Activated CD4-positive, CD25-positive, alpha-beta regulatory T cell (primary cell): ENCODE data around the gene RSPH9.

ENCODE experiments used
- DNase-seq, 4 experiments: peaks; one replicate each; lab custom pipeline; 2025; lab: John Stamatoyannopoulos, UW

RSPH9 gene, protein sequence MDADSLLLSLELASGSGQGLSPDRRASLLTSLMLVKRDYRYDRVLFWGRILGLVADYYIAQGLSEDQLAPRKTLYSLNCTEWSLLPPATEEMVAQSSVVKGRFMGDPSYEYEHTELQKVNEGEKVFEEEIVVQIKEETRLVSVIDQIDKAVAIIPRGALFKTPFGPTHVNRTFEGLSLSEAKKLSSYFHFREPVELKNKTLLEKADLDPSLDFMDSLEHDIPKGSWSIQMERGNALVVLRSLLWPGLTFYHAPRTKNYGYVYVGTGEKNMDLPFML

GRCh38 chr6:43644940-43645612 is at the start of gene RSPH9:
TSS of gene RSPH9 (plus strand) at chr6:43645036. CDS start at chr6:43645099, 63 bp downstream.
- DNase-seq, result peak in 3 of 4 experiments; percentile 39 to 44 (median 43)

DNA sequence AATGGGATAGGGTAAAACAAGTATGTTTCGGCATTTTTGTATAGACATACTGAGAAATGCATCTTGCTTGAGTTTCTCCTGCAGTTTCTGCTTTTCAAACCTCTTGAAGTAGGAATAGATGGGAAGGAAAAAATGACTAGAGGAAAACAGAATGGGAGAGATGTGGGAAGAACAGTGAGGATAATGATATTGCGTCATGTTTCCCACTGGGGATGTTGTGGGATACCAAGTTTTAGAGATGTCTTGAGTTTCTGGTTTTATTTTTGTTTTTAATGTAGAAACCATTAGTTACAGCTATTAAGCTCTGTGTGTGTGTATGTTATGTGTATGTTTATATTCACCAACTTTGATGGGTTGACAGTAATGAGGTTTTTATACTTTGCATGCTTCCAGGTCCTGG is 44.2 kb upstream of the RSPH9 start:
- DNase-seq, result no peak

DNA sequence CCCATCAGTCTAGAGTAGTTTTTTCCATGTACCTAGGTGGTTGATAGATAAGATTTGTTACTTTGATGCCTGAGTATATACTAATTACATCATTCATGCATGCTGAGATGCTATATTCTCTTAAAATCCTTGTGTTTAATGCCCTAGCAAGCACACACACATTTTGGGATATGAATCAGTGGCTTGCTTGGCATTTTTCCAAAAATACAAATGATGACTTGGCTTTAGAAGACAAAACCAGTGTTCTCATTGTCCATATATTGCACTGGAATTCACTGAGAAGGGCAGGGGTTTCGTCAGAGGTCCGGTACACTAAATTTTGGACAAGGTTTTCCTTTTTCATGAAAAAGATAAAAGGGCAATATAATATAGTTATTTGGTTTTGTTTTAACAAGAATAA is 40.7 kb upstream of the RSPH9 start:
- DNase-seq, result no peak

DNA sequence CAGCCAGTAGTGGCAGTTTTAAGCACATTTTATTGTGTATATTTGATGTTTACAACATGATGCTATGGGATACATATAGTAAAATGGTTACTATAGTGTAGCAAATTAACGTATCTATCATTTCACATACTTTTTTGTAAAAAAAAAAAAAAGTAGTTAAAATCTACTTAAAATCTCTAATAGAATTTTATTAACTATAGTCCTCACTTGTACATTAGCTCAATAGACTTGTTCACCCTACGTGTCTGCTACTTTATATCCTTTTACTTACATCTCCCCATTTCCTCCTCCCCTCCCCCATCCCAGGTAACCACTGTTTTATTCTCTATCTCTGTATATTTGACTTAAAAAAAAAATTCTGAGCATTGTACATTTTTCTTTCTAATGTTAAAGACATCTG is 38.8 kb upstream of the RSPH9 start:
- DNase-seq, result no peak

DNA sequence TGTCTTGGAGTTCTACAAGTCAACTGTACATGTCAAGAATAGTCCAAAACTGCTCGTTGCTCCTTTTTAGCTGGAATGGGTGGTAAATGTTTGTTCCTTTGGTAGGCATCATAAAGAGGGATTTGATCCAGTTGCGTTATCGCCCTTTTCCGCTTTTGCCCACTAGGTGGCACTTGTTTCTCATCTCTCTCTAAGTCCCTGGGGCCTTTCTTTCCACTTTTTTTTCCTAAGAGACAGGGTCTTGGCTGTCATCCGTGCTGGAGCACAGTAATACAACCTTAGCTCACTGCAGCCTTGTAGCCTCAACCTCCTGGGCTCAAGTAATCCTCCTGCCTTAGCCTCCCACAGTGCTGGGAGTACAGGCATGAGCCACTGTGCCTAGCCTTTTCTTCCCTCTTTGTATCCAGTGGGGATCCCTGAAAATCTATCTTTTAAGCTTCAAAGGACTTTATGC is 36.5 kb upstream of the RSPH9 start:
- peak; percentile 16 to 29 (median 22) for DNase-seq

DNA sequence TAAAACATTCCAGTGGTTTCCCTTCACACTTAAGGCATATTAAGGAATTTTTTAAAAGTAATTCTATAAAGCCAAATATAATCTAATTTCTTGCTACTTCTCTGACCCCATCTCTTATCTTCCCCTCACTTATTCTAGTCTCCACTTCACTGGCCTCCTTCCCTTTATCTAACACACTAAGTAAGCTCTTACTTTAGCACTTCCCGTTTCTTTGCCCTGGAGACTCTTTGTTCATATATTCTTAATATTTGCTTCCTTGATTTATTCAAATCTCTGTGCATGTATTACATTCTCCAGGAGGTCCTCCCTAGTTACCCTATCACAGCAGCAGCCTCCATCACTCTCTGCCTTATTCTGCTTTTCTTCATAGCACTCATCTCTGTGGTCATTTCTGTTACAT is 36.0 kb upstream of the RSPH9 start:
- DNase-seq, result no peak

DNA sequence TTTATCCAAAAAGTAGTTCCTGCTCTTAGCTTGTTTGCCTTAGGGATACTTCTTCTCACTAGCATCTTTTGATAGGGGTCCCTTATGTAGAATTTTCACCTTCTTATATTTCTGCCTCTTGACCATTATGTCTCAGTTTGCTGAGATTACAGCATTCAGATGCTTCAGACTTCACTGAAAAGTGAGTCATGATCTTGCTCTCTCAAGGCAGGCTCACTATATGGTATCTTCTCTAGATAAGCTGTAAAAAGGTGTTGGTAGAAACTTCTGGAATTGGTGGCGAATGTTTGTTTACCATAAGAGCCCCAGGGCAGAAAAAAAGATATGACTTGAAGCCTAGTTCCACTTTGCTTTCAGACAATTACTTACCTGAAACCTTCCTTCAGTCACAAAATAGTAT is 35.4 kb upstream of the RSPH9 start:
- DNase-seq, result no peak

- DNase-seq, result no peak
Observed at GRCh38 chr6:43610431-43610830, 34.4 kb upstream of the RSPH9 start.

DNA sequence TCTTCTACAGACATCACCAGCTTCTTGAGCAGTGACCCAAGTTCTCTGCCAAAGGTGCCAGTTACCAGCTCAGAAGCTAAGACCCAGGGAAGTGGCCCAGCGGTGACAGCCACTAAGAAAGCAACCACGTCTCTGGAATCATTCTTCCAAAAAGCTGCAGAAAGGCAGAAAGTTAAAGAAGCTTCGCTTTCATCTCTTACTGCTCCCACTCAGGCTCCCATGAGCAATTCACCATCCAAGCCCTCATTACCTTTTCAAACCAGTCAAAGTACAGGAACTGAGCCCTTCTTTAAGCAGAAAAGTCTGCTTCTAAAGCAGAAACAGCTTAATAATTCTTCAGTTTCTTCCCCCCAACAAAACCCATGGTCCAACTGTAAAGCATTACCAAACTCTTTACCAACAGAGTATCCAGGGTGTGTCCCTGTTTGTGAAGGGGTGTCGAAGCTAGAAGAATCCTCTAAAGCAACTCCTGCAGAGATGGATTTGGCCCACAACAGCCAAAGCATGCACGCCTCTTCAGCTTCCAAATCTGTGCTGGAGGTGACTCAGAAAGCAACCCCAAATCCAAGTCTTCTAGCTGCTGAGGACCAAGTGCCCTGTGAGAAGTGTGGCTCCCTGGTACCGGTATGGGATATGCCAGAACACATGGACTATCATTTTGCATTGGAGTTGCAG is 31.0 kb upstream of the RSPH9 start:
- DNase-seq, result no peak

- no peak for DNase-seq
Observed at GRCh38 chr6:43614396-43614730, 30.5 kb upstream of the RSPH9 start.

GRCh38 chr6:43616725-43617472 is 27.9 kb upstream of the RSPH9 start:
- DNase-seq, result no peak

DNA sequence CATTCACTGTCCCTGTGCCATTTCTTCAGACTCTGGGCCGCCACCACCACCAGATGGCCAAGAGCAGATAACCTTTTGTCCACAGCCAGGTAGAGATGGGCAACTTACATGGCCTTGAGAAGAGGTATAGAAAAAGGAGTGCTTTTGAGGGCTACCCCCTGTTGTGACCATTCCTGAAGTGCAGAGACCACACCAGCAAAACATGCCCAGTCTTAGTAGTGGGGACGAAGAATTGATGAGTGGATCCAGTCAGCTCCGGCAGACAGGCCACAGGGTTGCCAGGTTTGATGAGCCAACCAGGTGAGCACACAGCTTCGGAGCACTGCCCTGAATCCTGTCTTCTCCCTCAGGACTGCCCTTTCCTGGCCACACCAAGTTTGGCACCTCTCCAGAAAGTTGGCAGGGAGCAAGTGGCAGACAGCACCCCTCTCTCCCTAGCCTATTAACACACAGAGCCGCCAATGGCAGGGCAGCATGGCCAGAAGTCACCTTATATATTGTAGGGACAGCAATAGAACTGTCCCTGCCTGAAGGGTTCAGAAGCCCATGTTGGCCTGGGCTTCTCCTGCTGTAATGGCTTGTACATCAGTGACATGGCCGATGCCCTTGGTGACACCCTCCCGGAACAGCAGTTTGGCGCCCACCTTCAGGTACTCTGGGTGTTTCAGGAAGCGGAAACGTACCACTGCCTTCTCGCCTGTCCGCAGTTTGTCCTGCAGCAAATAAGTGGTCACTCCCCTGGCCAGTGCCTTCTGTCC is 23.6 kb upstream of the RSPH9 start:
- no peak for DNase-seq

GRCh38 chr6:43621836-43622180 is 23.0 kb upstream of the RSPH9 start:
- no peak for DNase-seq

DNA sequence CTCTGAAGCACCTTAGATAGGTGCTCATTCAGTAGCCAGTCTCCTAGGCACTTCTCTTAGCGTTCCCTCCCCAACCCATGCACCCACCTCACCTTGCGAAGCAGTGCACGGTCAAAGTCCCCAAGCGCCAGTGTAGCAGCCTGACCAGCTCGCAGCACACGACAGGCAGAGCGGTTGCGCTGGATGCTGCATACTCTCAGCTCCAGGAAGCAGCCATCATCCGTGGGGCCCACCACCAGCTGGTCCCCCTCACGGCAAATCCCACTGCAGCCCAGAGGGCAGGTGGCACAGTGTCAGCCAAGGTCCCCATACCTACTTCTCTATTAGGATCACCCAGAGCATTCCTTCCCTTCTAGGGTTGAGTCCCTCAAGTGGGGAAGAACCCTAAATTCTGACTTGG is 22.3 kb upstream of the RSPH9 start:
- no peak for DNase-seq

DNA sequence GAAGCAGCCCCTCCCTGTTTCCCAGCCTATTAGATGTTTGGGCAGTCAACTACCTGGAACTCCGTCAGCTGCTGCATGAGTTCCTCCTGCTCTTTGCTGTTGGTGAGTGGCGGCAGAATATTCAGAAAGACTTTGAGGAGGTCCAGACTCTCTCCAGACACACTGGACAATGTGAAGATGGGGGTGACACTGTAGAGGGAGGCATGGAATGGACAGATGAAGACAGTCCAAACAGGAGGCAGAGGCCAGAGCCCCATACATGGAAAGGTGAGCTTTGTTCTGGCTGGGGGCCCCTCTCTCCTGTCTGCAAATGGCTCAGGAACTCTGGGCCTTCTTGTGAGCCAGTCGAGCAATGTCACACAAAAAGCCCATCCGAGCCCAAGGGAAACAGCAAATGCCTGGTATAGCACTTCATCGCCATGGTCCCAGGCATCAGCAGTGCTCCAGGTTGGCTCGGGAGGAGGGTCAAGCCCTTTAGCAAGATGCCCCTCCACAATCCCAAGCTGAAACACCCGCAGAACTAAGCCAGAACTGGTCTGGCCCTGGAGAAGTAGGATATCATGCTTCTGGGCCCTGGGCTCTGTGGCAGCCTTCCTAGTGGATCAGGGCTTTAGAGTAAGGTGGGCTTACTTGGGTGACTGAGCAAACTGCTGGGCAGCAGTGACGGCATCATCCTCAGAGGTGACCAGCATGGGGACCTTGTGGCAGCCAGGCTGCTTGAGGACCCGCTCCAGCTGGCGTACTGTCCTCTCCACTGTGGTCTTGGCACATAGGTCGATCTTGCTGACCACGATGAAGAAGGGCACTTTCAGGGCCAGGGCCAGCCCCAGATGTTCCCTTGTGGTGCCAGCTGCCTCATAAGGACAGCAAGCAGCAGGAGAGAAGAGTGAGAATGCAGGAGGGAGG is 20.7 kb upstream of the RSPH9 start:
- no peak for DNase-seq

DNA sequence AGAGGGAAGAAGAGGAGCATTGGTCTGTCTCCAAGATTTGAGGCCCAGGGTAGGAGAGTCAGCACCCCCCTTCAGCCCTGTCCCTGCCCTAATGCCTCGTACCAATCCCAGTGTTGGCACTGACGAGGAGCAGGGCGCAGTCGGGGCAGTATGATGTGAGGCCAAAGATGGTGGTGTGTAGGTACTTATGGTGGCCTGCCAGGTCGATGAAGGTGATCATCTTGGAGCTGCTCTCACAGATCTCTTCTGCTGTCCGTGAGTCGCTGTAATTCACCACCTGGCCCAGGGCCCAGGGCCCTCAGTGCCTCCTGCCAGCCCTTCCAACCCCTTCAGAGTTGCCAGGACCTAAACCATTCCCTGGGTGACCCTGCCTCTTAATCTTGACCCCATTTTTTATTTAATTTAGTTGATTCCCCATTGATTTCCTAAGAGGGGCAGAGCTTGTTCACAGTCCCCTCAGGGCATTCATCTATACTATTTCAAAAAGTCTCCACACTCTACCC is 20.0 kb upstream of the RSPH9 start:
- no peak for DNase-seq

- DNase-seq, result no peak
Observed at GRCh38 chr6:43625393-43625992, 19.3 kb upstream of the RSPH9 start.

- no peak for DNase-seq
Observed at GRCh38 chr6:43627008-43627825, 17.6 kb upstream of the RSPH9 start.

- peak; percentile 28 to 36 (median 34) for DNase-seq
Observed at GRCh38 chr6:43628393-43629103, 16.3 kb upstream of the RSPH9 start.
